Kidney epithelial cell (primary cell): ENCODE measurements around the gene IPPK. TPM values are rescaled to one million over a fixed set of nuclear protein-coding genes. Genes with fewer than 3 reads are reported as not detected.

Source experiments
- DNase-seq: peaks from one replicate; pipeline ENCODE4 v3.0.0-alpha.2; 2010; ENCODE audit warnings: low read depth
- H3K27me3 ChIP-seq: 2 replicates; pipeline ENCODE4 v1.6.0; 2011; ENCODE audit warnings: low read length; ENCODE audit not compliant: control insufficient read depth, insufficient read depth
- H3K36me3 ChIP-seq: 2 replicates; pipeline ENCODE4 v1.5.1; 2011; ENCODE audit warnings: low read length; ENCODE audit not compliant: control insufficient read depth, insufficient read depth
- H3K4me3 ChIP-seq: 2 replicates; pipeline ENCODE4 v1.5.1; 2011; ENCODE audit warnings: low read depth, mild to moderate bottlenecking, control low read depth, low read length
- total RNA-seq: library from RNA; depleted of rRNA; stranded (reverse); fragments of >200 nt; gene quantifications from 2 replicates; pipeline ENCODE4 v1.2.3, GENCODE V29; 2015
- TF ChIP-seq, protein P1 (sequence below): IDR thresholded peaks from 2 replicates; pipeline ENCODE4 v1.5.1; 2011; ENCODE audit warnings: mild to moderate bottlenecking, moderate library complexity, low read length, control low read depth, inconsistent platforms; ENCODE audit not compliant: insufficient read depth, poor library complexity, severe bottlenecking

IPPK gene
- total RNA-seq, 1 donor from 2014 or later: 8.5 TPM

DNA sequence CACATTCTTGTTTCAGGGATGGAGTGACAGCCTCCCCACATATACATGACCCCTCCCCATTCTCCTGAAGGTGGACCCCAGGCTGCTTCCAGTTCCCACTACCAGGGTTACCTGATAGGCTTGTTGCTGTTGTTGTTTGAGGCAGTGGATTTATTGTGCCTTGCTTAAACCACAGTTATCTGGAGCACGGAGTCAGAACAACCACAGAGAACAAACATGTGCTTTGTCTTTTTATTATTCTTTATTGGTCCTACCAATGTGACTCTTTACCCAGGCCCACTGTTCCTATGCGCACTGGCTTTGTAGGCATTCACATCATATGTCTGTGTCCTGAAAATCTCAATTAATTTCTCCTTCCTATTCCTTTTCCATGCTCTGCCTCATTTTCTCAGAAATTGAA lies 41.2 kb upstream of the IPPK start:
- Histone ChIP-seq H3K4me3 (no peak overlapping the region), H3K36me3 (peaks cover 3% of the 10 kb centered on the region), H3K27me3 (no peaks in the 10 kb centered on the region)
- TF ChIP-seq, protein P1, sequence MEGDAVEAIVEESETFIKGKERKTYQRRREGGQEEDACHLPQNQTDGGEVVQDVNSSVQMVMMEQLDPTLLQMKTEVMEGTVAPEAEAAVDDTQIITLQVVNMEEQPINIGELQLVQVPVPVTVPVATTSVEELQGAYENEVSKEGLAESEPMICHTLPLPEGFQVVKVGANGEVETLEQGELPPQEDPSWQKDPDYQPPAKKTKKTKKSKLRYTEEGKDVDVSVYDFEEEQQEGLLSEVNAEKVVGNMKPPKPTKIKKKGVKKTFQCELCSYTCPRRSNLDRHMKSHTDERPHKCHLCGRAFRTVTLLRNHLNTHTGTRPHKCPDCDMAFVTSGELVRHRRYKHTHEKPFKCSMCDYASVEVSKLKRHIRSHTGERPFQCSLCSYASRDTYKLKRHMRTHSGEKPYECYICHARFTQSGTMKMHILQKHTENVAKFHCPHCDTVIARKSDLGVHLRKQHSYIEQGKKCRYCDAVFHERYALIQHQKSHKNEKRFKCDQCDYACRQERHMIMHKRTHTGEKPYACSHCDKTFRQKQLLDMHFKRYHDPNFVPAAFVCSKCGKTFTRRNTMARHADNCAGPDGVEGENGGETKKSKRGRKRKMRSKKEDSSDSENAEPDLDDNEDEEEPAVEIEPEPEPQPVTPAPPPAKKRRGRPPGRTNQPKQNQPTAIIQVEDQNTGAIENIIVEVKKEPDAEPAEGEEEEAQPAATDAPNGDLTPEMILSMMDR: no peak
- no peak for DNase-seq

DNA sequence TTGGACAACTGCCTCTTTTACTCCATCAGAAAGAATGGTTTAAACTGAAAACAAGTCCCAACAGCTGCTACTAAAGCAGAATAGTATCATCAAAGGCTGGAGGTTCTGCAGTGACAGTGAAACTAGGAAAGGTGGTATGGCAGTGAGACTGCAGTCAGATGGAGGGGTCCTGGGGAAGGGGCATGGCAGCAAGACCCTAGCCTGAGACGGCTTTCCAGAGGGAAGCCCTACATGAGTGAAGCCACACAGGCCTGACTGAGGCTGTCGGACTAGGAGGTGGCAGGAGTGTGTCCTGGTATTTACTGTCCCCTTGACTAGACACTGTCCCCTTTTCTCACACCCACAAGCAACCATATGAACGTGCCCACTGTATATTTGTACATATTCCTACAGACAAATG lies 40.4 kb upstream of the IPPK start:
- H3K27me3 ChIP-seq: no peaks in the 10 kb centered on the region
- DNase-seq: no peak
- peaks cover 3% of the 10 kb centered on the region for H3K36me3 ChIP-seq

DNA sequence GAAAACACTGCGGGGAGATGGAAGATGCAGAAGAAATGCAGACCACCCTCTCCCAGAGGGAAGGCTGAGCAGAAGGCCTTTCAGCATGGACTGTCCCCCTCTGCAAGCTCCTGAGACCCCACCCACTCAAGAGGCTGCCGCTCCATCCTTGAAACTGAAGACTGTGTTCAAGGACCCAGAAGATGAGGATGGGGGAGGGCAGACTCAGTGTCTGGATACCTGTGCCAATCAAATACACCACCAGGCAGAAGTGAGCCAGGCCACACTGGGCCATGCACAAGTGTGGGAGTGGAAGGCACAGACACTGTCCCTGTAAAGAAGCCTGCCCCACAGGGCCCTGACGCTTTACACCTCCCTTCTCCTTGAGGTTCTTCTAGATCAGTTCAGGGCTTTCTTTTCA lies 40.0 kb upstream of the IPPK start:
- TF ChIP-seq, protein P1: no peak
- Histone ChIP-seq H3K27me3 (no peaks in the 10 kb centered on the region), H3K36me3 (peaks cover 1% of the 10 kb centered on the region), H3K4me3 (no peak overlapping the region)
- DNase-seq: no peak

More for the DNA sequence above, 40.4 kb upstream of the IPPK start:
- TF ChIP-seq, protein P1: no peak
- no peak overlapping the region for H3K4me3 ChIP-seq

DNA sequence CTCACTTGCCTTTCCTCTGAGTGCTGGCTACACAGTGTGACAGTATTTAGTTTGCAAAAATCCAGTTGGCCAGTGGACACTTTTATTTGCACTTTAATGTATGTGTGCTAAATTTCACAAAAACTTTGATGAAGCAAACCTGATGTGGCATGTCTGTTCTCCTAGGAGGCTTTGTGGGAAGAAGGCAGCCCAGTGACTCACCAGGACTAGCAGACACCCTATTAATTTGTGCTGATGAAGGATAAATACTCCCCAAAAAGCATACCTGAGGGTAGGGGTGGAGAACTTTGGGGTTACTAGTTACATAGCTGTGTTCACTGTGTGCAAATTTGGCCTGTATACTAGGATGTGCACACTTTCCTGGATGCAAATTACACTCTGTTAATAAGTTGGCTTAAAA lies 39.3 kb upstream of the IPPK start:
- TF ChIP-seq, protein P1: no peak
- Histone ChIP-seq H3K4me3 (no peak overlapping the region), H3K36me3 (peaks cover 1% of the 10 kb centered on the region), H3K27me3 (no peaks in the 10 kb centered on the region)
- no peak for DNase-seq

DNA sequence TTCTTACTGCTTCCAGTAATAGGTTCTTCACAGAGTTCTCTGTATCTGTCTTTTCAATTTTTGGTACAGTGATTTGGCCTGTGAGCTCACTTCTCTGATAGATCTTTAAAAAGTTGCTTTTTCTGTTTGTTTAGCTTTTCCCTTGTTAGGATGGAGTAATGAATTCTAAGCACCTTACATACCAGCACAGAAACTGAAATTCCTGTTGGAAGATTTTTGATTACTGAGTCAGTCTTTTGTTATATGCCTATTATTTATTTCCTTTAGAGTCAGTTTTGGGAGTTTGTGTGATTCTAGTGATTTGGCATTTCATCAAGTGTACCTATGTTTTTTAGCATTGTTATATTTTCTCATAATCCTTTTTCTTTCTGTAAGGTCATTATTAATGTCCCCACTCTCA lies 37.6 kb upstream of the IPPK start:
- no peak overlapping the region for H3K4me3 ChIP-seq
- H3K36me3 ChIP-seq: peaks cover 1% of the 10 kb centered on the region
- DNase-seq: no peak
- no peaks in the 10 kb centered on the region for H3K27me3 ChIP-seq
- TF ChIP-seq, protein P1: no peak

DNA sequence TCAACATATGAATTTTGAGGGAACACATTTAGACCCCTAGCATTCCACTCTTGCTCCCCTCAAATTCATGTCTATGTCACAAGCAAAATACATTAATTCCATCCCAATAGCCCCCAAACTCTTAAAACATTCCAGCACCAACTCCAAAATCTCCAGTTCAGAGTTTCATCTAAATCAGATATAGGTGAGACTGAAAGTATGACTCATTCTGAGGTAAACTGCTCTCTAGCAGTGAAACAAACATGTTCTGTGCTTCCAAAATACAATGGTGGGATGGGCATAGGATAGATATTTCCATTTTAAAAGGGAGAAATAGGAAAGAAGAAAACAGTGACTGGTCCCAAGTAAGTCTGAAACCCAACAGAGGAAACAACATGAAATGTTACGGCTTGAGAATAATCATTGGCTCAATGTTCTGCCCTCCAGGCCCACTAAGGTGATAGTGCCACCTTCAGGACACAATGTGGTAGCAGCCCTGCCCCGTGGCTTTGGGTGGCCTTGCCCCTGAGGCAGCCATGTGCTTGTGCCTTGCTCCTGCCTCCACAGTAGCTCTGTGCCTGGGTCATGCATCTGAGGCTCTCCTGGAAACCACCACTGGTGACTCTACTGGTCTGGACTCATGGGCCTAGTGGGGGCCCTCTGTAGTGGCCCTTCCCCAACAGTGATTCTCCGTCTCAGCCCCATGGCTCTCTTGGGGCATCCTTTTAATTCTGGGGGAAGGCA lies 36.4 kb upstream of the IPPK start:
- TF ChIP-seq, protein P1: peak; percentile 33
- Histone ChIP-seq H3K27me3 (no peaks in the 10 kb centered on the region), H3K36me3 (peaks cover 1% of the 10 kb centered on the region), H3K4me3 (no peak overlapping the region)
- DNase-seq: no peak
